Gastroesophageal sphincter (tissue), 3 donors: Measurements from ENCODE around the gene HLA-DMA.

Experiments
- EP300 ChIP-seq: sonication (generic); formaldehyde crosslinking; IDR thresholded peaks from one replicate; pipeline ENCODE4 v1.6.1; 2017; ENCODE audit warnings: antibody characterized with exemption, mild to moderate bottlenecking
- POLR2A ChIP-seq, 2 donors: fragments of 450-650 bp; IDR thresholded peaks; one replicate each; pipeline ENCODE4 v1.6.1; 2017; ENCODE audit warnings: antibody characterized with exemption in 2 of 2, mild to moderate bottlenecking in 2 of 2, moderate library complexity in 1 of 2
- POLR2AphosphoS5 ChIP-seq: sonication (generic); formaldehyde crosslinking; IDR thresholded peaks from one replicate; pipeline ENCODE4 v1.6.1; 2017; ENCODE audit warnings: antibody characterized with exemption
- TF ChIP-seq, protein P1 (sequence below), 4 experiments: fragments of 200-600 bp in 2 of 4; fragments of 450-650 bp in 2 of 4; sonication (generic) in 1 of 4; IDR thresholded peaks; one replicate each; pipeline ENCODE4 v1.5.1; 2017 to 2019; ENCODE audit warnings: antibody characterized with exemption in 4 of 4, mild to moderate bottlenecking in 2 of 4, moderate library complexity in 2 of 4

DNA sequence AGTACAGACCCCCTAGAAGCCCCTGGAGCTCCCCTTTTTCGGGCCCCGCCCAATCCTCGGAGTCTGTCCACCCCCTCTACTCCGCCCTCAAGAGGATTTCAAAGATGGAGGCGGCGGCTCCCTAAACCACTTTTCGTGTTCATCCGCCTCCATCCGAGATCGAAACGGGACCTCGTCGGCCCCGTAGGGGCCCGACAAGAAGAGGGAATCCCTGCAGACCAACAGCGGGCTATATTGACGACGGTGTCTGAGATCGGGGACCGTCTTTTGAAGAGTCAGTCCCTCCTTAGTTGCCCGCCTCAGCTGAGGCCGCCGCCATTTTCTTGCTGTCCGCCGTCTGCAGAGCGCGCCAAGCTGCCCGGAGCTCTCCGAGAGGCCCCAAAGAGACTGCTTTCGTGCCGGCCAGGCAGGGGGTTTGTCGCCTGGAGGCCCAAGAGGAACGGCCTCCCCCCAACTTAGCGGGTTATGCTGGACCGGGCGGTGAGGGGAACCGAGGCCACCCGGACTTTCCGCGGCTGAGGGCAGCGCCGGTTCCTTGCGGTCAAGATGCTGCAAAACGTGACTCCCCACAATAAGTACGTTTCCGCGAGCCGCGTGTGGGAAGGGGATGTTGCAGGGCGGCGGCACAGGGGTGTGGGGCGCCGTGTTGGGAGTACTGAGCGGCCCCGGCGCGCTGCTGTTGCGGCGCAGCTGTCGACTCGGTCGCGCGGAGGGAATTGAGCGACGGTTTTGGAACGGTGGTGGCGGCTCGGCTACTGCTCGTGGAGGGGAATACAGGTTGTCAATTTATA lies 19.7 kb upstream of the HLA-DMA start:
- TF ChIP-seq, protein P1, sequence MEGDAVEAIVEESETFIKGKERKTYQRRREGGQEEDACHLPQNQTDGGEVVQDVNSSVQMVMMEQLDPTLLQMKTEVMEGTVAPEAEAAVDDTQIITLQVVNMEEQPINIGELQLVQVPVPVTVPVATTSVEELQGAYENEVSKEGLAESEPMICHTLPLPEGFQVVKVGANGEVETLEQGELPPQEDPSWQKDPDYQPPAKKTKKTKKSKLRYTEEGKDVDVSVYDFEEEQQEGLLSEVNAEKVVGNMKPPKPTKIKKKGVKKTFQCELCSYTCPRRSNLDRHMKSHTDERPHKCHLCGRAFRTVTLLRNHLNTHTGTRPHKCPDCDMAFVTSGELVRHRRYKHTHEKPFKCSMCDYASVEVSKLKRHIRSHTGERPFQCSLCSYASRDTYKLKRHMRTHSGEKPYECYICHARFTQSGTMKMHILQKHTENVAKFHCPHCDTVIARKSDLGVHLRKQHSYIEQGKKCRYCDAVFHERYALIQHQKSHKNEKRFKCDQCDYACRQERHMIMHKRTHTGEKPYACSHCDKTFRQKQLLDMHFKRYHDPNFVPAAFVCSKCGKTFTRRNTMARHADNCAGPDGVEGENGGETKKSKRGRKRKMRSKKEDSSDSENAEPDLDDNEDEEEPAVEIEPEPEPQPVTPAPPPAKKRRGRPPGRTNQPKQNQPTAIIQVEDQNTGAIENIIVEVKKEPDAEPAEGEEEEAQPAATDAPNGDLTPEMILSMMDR (IDR thresholded peaks at IDR 0.05), result no peak
- TF ChIP-seq POLR2AphosphoS5 (no peak), POLR2A (IDR thresholded peaks at IDR 0.05) (no peak), EP300 (no peak)
